CD14-positive monocyte (primary cell): ENCODE results near the gene ACE. TPM values are rescaled to one million over a fixed set of nuclear protein-coding genes. Genes with fewer than 3 reads are reported as not detected.

Source experiments
- DNase-seq, 3 donors: peaks; one replicate each; pipeline ENCODE4 v3.0.0-alpha.2; 2011 to 2022
- H2AFZ ChIP-seq: 2 replicates; pipeline ENCODE4 v1.6.0; 2012; ENCODE audit warnings: mild to moderate bottlenecking, low read depth, low read length, inconsistent platforms; ENCODE audit not compliant: insufficient read depth, poor library complexity, severe bottlenecking
- H3K27ac ChIP-seq, 2 donors: 1 replicate in 1 of 2; 2 replicates in 1 of 2; pipeline ENCODE4 v1.5.1; 2012 to 2013; ENCODE audit warnings: low read length in 2 of 2, control low read depth in 1 of 2, inconsistent platforms in 1 of 2, low read depth in 1 of 2, mild to moderate bottlenecking in 1 of 2
- H3K27me3 ChIP-seq, 2 donors: one replicate each; pipeline versions ENCODE4 v1.6.0 to v1.6.1; 2011 to 2013; ENCODE audit warnings: low read length in 2 of 2; ENCODE audit not compliant: control insufficient read depth in 2 of 2, insufficient read depth in 2 of 2
- H3K36me3 ChIP-seq, 2 donors: replicated peaks in 1 of 2; 1 replicate in 1 of 2; 2 replicates in 1 of 2; pipeline versions ENCODE4 v1.5.1 to v1.6.1; 2012 to 2013; ENCODE audit warnings: low read length in 2 of 2, control low read depth in 1 of 2, inconsistent platforms in 1 of 2, mild to moderate bottlenecking in 1 of 2; ENCODE audit not compliant: insufficient read depth in 2 of 2, control insufficient read depth in 1 of 2
- H3K4me1 ChIP-seq, 2 donors: 1 replicate in 1 of 2; 2 replicates in 1 of 2; pipeline versions ENCODE4 v1.5.1 to v1.6.1; 2012 to 2013; ENCODE audit warnings: low read length in 2 of 2, control low read depth in 1 of 2, inconsistent platforms in 1 of 2, mild to moderate bottlenecking in 1 of 2, moderate library complexity in 1 of 2; ENCODE audit not compliant: insufficient read depth in 2 of 2, control insufficient read depth in 1 of 2
- H3K4me2 ChIP-seq: replicated peaks from 2 replicates; pipeline ENCODE3; 2012; ENCODE audit warnings: low read length, moderate library complexity, mild to moderate bottlenecking; ENCODE audit not compliant: poor library complexity, severe bottlenecking; ENCODE audit errors: extremely low read depth
- H3K4me3 ChIP-seq, 3 experiments: fragments of 200-600 bp in 1 of 3; sonication (generic) in 1 of 3; replicated peaks in 1 of 3; 1 replicate in 2 of 3; 2 replicates in 1 of 3; pipeline ENCODE4 v1.5.1; 2011 to 2013; ENCODE audit warnings: low read length in 3 of 3, mild to moderate bottlenecking in 3 of 3, control low read depth in 2 of 3, low read depth in 2 of 3, inconsistent platforms in 1 of 3, moderate library complexity in 1 of 3
- H3K79me2 ChIP-seq: 2 replicates; pipeline ENCODE4 v1.6.0; 2012; ENCODE audit warnings: mild to moderate bottlenecking, control low read depth, inconsistent platforms, low read length, moderate library complexity; ENCODE audit not compliant: insufficient read depth
- H3K9ac ChIP-seq: 2 replicates; pipeline ENCODE4 v1.6.0; 2017; ENCODE audit warnings: low read length, mild to moderate bottlenecking; ENCODE audit not compliant: insufficient read depth, poor library complexity, severe bottlenecking
- H3K9me3 ChIP-seq, 2 donors: replicated peaks in 1 of 2; 1 replicate in 1 of 2; 2 replicates in 1 of 2; pipeline versions ENCODE4 v1.5.1 to v1.6.1; 2012 to 2013; ENCODE audit warnings: low read length in 2 of 2, control low read depth in 1 of 2; ENCODE audit not compliant: control insufficient read depth in 1 of 2, insufficient read depth in 1 of 2
- H4K20me1 ChIP-seq: 2 replicates; pipeline ENCODE4 v1.6.0; 2012; ENCODE audit warnings: mild to moderate bottlenecking, low read length, control low read depth, moderate library complexity; ENCODE audit not compliant: insufficient read depth
- H3K27ac Mint-ChIP-seq, 7 donors: one replicate each; pipeline ENCODE4 v1.8.0; 2020; ENCODE audit warnings: mild to moderate bottlenecking in 7 of 7, mixed read lengths in 7 of 7, moderate library complexity in 6 of 7, inconsistent platforms in 2 of 7
- H3K27me3 Mint-ChIP-seq, 3 donors: one replicate each; pipeline ENCODE4 v1.8.0; 2021 to 2022; ENCODE audit warnings: low read depth in 3 of 3, mild to moderate bottlenecking in 3 of 3, mixed read lengths in 3 of 3, moderate library complexity in 3 of 3, inconsistent platforms in 1 of 3
- H3K36me3 Mint-ChIP-seq, 2 donors: one replicate each; pipeline ENCODE4 v1.8.0; 2020; ENCODE audit warnings: mixed read lengths in 2 of 2, inconsistent platforms in 1 of 2, mild to moderate bottlenecking in 1 of 2
- H3K4me1 Mint-ChIP-seq: one replicate; pipeline ENCODE4 v1.8.0; 2020; ENCODE audit warnings: mild to moderate bottlenecking, mixed read lengths
- H3K4me3 Mint-ChIP-seq, 2 donors: one replicate each; pipeline ENCODE4 v1.8.0; 2020; ENCODE audit warnings: mild to moderate bottlenecking in 2 of 2, mixed read lengths in 2 of 2, moderate library complexity in 1 of 2
- H3K9me3 Mint-ChIP-seq, 7 donors: one replicate each; pipeline ENCODE4 v1.8.0; 2020 to 2022; ENCODE audit warnings: mixed read lengths in 7 of 7, mild to moderate bottlenecking in 6 of 7, moderate library complexity in 6 of 7, inconsistent platforms in 2 of 7
- WGBS: methylation state at CpG from one replicate; pipeline ENCODE4 v1.1.5; 2013; ENCODE audit warnings: missing lambda C conversion rate; ENCODE audit not compliant: insufficient coverage; 5-methylcytosine and 5-hydroxymethylcytosine counted together
- intact Hi-C, 2 donors: fragments of 100-400 bp; cut with micrococcal nuclease; formaldehyde crosslinking; loops; one replicate each; pipeline versions ENCODE4 v1.15.0 to v1.15.1; 2023
- polyA plus RNA-seq, 3 donors: library from polyadenylated mRNA; depleted of rRNA in 1 of 3; unstranded in 2 of 3; stranded (reverse) in 1 of 3; fragments of 300-500 nt in 2 of 3; fragments of >200 nt in 1 of 3; fragmentation: Illumina TruSeq in 2 of 3; gene quantifications; 1 replicate in 2 of 3; 2 replicates in 1 of 3; pipeline ENCODE4 v1.2.3, GENCODE V29; 2012 to 2021
- TF ChIP-seq, protein P1 (sequence below): fragments of 200-600 bp; IDR thresholded peaks from one replicate; pipeline ENCODE4 v1.8.0; 2022; ENCODE audit warnings: antibody characterized with exemption, mild to moderate bottlenecking

The ACE gene
- polyA plus RNA-seq, 3 donors: 0.55 TPM; not detected in 2

DNA sequence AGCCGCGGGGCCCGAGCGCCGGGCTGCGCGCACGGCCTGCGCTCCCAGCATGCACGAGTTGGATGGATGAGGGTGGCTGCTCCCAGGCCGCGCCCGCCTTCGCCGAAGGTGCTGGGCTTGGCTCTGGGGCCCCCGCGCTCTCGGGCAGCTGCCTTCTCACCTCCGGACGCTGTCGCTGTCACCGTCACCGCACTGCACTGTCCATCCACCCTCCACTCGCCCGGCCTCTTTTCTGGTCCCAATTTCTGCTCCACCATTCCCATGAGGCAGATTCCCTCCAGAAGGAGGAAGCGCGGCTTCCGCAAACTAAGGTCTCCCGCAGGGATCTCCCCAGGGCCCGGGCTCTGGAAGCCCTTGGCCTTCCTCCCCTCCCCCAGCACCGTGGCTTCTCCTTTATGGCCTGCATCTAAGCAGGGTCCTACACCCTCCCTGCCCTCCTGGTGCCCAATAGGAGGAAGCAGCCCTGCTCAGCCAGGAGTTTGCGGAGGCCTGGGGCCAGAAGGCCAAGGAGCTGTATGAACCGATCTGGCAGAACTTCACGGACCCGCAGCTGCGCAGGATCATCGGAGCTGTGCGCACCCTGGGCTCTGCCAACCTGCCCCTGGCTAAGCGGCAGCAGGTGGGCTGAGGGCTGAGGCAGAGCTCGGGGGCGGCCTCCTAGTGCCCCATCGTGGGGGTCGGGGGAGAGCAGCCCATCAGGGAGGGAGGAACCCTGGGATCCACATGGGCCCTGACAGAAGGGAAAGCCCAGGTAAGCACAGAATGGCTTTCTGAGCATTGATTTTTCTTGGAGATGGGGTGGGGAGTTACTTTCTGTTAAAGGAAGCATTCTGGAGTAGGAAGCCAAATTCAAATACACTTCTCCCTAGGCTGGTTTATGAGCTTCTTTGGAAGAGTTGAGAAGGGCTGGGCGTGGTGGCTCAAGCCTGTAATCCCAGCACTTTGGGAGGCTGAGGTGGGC, 899 bp downstream of the ACE start:
- intact Hi-C loops: no loop called here
- peak overlapping the region; percentile 86 for H3K4me2 ChIP-seq
- TF ChIP-seq, protein P1, sequence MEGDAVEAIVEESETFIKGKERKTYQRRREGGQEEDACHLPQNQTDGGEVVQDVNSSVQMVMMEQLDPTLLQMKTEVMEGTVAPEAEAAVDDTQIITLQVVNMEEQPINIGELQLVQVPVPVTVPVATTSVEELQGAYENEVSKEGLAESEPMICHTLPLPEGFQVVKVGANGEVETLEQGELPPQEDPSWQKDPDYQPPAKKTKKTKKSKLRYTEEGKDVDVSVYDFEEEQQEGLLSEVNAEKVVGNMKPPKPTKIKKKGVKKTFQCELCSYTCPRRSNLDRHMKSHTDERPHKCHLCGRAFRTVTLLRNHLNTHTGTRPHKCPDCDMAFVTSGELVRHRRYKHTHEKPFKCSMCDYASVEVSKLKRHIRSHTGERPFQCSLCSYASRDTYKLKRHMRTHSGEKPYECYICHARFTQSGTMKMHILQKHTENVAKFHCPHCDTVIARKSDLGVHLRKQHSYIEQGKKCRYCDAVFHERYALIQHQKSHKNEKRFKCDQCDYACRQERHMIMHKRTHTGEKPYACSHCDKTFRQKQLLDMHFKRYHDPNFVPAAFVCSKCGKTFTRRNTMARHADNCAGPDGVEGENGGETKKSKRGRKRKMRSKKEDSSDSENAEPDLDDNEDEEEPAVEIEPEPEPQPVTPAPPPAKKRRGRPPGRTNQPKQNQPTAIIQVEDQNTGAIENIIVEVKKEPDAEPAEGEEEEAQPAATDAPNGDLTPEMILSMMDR: no peak
- H3K27me3 Mint-ChIP-seq: peaks cover 34 to 63% (median 43%) of the 10 kb centered on the region in 3 donors
- peaks cover 14% of the 10 kb centered on the region for H3K4me1 Mint-ChIP-seq
- peak; percentile 2 to 17 (median 4) for DNase-seq
- H3K27ac ChIP-seq: no peak overlapping the region
- peaks cover 9 to 21% of the 10 kb centered on the region in 2 donors for H3K4me1 ChIP-seq
- H3K36me3 ChIP-seq: no peaks in the 10 kb centered on the region
- H3K79me2 ChIP-seq: no peaks in the 10 kb centered on the region
- no peak overlapping the region for H3K27ac Mint-ChIP-seq
- WGBS: 13% methylated on average over 39 of the region's 44 CpGs
- H3K36me3 Mint-ChIP-seq: peaks cover 3 to 6% of the 10 kb centered on the region in 2 donors
- H3K9me3 ChIP-seq: peaks cover 3 to 7% of the 10 kb centered on the region in 2 donors
- peak overlapping the region; percentile 79 to 97 for H3K4me3 Mint-ChIP-seq
- H2AFZ ChIP-seq: peak overlapping the region; percentile 37
- H3K9me3 Mint-ChIP-seq: peaks cover 0 to 22% (median 4%) of the 10 kb centered on the region in 7 donors
- H4K20me1 ChIP-seq: no peaks in the 10 kb centered on the region
- peaks cover 6 to 47% of the 10 kb centered on the region in 2 donors for H3K27me3 ChIP-seq
- no peak overlapping the region for H3K9ac ChIP-seq
- H3K4me3 ChIP-seq: peak overlapping the region in 2 of 3 experiments; percentile 20 to 72

DNA sequence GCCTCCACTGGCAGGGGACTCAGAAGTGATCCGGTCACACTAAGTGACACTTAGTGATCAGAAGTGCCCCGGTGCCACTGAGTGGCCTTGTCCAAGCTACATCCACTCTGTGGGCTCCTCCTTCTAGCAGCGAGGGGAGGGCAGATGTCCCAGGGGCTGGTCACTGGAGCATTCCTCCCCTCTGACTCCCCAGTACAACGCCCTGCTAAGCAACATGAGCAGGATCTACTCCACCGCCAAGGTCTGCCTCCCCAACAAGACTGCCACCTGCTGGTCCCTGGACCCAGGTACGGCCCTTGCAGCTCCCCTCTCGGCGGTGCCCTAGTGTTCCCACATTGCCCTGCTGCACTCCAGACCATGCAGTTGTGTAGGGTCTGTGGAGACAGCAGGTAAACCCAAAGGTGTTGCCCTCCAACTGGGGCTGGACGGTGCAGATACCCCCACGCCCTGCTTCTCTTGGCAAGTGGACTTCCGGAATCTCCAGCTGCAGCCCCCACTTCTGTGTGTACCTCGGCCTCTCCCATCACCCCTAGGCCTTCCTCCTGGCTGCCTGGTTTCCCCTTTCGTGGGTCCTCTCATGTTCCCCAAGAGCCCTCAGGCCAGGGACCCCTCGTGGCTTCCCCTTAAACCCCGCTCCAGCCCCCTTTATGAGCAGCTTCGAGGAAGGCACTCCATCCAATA, 2.1 kb downstream of the ACE start:
- Mint-ChIP-seq H3K4me1 (peaks cover 14% of the 10 kb centered on the region), H3K36me3 (peaks cover 3 to 6% of the 10 kb centered on the region in 2 donors), H3K27ac (no peak overlapping the region), H3K4me3 (peak overlapping the region in 1 of 2 donors; percentile 30), H3K9me3 (peaks cover 0 to 22% (median 4%) of the 10 kb centered on the region in 7 donors), H3K27me3 (peaks cover 32 to 55% (median 39%) of the 10 kb centered on the region in 3 donors)
- Histone ChIP-seq H3K36me3 (no peaks in the 10 kb centered on the region), H3K9me3 (peaks cover 3 to 7% of the 10 kb centered on the region in 2 donors), H3K4me3 (no peak overlapping the region), H3K27ac (no peak overlapping the region), H3K4me2 (no peak overlapping the region), H3K4me1 (peaks cover 9 to 21% of the 10 kb centered on the region in 2 donors), H3K27me3 (peaks cover 6 to 46% of the 10 kb centered on the region in 2 donors), H3K9ac (no peak overlapping the region), H4K20me1 (no peaks in the 10 kb centered on the region), H3K79me2 (no peaks in the 10 kb centered on the region), H2AFZ (no peak overlapping the region)
- intact Hi-C loops: loop anchor here (1.0 kb wide), 2 partner anchors 54 to 55 kb away; no protein-coding TSS in a partner anchor
- TF ChIP-seq, protein P1: peak; percentile 72
- 45% methylated on average over 14 of the region's 16 CpGs for WGBS
- DNase-seq: peak; percentile 56 to 73 (median 57)
